Medulla oblongata (tissue), 1 donor: ENCODE measurements around the gene ZNF786.
A peak's percentile ranks its signal among the peaks of the same experiment; 100 is the strongest.

Source experiments
- DNase-seq: peaks from one replicate; pipeline ENCODE4 v3.0.0-alpha.2; 2015; ENCODE audit errors: extremely low spot score

The ZNF786 gene

DNA sequence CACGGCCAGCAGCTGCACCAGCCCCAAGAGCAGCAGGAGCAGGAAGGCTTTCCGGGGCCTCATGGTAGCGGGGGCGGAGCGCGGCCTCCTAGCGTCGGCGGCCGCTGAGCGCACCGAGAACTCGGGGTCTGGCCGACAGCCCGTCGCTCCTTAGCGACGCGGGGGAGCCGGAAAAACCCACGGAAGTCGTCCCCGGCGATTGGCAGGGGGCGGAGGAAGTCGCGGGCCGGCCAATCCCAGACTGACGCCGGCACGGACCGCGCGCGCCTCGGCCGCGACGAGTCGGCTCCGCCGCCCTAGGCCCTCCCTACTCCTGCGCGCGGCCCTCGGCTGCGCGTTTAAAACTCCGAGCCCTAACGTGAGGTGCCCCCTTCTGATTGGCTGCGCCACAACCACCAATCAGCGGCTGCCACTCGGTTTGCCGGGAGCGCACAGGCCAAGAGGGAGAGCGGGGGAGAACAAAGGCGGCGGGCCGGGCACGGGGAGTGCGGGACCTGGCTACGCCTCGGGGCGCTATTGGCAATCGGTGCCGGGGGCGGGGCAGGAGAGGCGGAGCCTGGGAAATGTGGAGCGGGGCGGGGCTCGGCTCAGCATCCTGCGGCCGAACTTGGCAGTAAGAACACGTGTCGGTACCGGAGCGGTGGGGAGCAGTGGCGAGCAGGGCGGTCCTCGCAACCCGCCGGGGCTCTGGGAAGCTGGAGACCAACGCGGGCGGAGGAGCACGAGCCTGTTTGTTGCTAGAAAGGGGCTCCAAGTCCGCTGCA lies 62.0 kb downstream of the ZNF786 start, which contains the start of gene PDIA4:
TSS of gene PDIA4 (minus strand) at position 160 of the 764 bp plus-strand sequence. CDS start at position 63, 97 bp downstream.
- peak; percentile 99 for DNase-seq

- DNase-seq: no peak
Measured at GRCh38 chr7:149027611-149028345, 62.7 kb downstream of the ZNF786 start.

DNA sequence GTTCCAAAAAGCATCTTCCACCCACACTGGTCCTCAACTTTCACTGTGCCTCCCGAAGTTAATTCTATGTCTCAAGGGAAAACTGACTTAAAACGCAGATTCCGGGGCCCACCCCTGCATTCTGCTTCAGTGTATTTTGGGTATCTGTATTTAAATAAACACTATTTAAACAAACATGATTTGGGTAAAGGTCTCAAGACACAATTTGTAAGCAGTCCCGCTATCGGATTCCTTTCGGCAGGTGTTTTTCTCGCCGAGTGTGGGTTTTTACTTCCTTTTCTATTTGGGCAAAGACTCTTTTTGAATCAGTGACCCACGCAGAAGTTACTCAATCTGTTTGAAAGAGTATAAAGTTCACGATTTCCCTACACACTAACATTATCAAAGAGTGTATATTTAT lies 63.5 kb downstream of the ZNF786 start:
- DNase-seq: no peak

- no peak for DNase-seq
Measured at GRCh38 chr7:149023662-149024061, 66.9 kb downstream of the ZNF786 start.

GRCh38 chr7:149022756-149023360 lies 67.7 kb downstream of the ZNF786 start:
- no peak for DNase-seq

GRCh38 chr7:149021725-149022062 lies 68.8 kb downstream of the ZNF786 start:
- no peak for DNase-seq

- DNase-seq: peak; percentile 71
Measured at GRCh38 chr7:149020483-149020882, 70.0 kb downstream of the ZNF786 start.
